Measurements from ENCODE around the gene F10.

GRCh38 chr13:113106711-113107351 lies 15.8 kb upstream of the F10 start:
- TF ChIP-seq CTCF (IDR thresholded peaks at IDR 0.05) (no peak), POLR2A (IDR thresholded peaks at IDR 0.05) (no peak)
